ENCODE data around the gene CPA3. TPM values are rescaled to one million over a fixed set of nuclear protein-coding genes. Genes with fewer than 3 reads are reported as not detected.

CPA3 gene
- total and polyA plus RNA-seq, 2 donors (not counting 1 experiment from before 2014, with no cell fraction given), result 0.17 TPM; not detected in 1

DNA sequence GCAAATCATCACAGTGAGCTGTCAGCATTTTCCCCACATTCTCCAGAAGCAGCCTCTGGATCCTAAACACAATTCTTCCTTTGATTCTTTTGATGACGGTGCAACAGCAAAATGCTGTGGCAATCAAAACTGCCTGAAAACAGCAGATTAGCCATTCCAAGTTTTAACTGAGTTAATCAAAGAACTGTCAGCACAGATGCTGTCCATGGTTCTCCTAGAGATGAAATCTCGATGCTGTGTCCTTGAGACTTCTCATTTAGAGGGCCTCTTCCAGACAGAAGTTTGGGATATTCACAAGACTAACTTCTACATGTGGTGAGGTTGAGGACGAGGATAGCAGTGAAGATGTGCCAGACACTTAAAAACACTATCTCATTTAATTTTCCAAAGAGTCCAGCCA is 75.9 kb downstream of the CPA3 start:
- DNase-seq (ENCODE audit: low read depth in 2 of 2), result no peak
- no peaks in the 10 kb centered on the region for H3K9me3 ChIP-seq (ENCODE audit: control insufficient read depth, insufficient read depth, low read depth, low read length)
- H3K27ac ChIP-seq (ENCODE audit: insufficient read depth, low read length), result no peak overlapping the region
- H3K4me2 ChIP-seq (ENCODE audit: extremely low read depth, insufficient read depth, low read length), result no peak overlapping the region
- no peaks in the 10 kb centered on the region for H3K36me3 ChIP-seq (ENCODE audit: control insufficient read depth, insufficient read depth, low read length)
- H3K27me3 ChIP-seq (ENCODE audit: control insufficient read depth, insufficient read depth, low read length), result no peaks in the 10 kb centered on the region
- H3K4me1 ChIP-seq (ENCODE audit: control insufficient read depth, extremely low read depth, insufficient read depth, low read length), result no peaks in the 10 kb centered on the region
- H4K20me1 ChIP-seq (ENCODE audit: control insufficient read depth, extremely low read depth, insufficient read depth, low read length), result no peaks in the 10 kb centered on the region
- H2AFZ ChIP-seq (ENCODE audit: low read length), result no peak overlapping the region
- H3K9ac ChIP-seq (ENCODE audit: insufficient read depth, low read length), result no peak overlapping the region
- TF ChIP-seq EZH2 (IDR thresholded peaks at IDR 0.05; ENCODE audit: low read length, missing control alignments) (no peak), CTCF (conservative IDR thresholded peaks at IDR 0.05 in 1 of 2, IDR thresholded peaks at IDR 0.05 in 1 of 2; ENCODE audit: low read depth in 1 of 2, low read length in 2 of 2) (no peak)
- H3K4me3 ChIP-seq (replicated peaks in 1 of 4; ENCODE audit: control extremely low read depth in 1 of 4, insufficient read depth in 1 of 4, low read depth in 3 of 4, low read length in 4 of 4), result no peak overlapping the region
- H3K79me2 ChIP-seq (ENCODE audit: control insufficient read depth, insufficient read depth, low read length), result no peaks in the 10 kb centered on the region

DNA sequence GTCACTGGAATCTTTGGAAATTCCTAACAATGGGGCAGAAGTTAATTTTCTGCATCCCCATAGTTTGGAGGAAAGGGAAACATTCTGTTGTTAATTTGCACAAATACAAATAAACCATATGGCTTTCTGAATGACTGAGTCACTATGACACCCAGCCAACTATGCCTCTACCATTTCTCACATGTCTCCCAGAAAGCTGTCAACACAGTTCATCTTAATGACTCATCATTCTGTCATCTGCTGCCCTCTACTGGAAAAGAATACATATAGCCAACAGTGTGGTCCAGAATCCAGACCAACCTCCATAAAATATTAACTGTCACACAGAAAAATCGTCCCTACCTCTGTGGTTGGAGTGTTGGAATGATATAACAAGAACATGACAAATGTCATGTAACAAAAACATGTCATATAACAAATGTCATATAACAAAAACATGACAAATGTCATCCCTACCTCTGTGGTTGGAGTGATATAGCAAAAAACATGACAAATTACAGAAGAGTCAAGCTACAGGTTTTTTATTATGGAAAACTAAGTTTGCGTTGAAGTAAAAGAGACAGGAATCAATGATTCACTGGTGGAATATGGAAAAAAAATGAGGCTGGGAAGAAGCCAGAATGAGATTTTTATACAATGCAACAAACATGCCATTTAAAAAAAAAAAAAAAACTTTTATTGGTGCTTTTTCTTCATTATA is 78.6 kb downstream of the CPA3 start:
- TF ChIP-seq CTCF (conservative IDR thresholded peaks at IDR 0.05 in 1 of 2, IDR thresholded peaks at IDR 0.05 in 1 of 2; ENCODE audit: low read depth in 1 of 2, low read length in 2 of 2) (peak; percentile 63 to 68), EZH2 (IDR thresholded peaks at IDR 0.05; ENCODE audit: low read length, missing control alignments) (no peak)
- no peaks in the 10 kb centered on the region for H3K9me3 ChIP-seq (ENCODE audit: control insufficient read depth, insufficient read depth, low read depth, low read length)
- no peak overlapping the region for H3K4me3 ChIP-seq (replicated peaks in 1 of 4; ENCODE audit: control extremely low read depth in 1 of 4, insufficient read depth in 1 of 4, low read depth in 3 of 4, low read length in 4 of 4)
- H2AFZ ChIP-seq (ENCODE audit: low read length), result no peak overlapping the region
- DNase-seq (ENCODE audit: low read depth in 2 of 2), result peak; percentile 81 to 91
- H3K4me1 ChIP-seq (ENCODE audit: control insufficient read depth, extremely low read depth, insufficient read depth, low read length), result no peaks in the 10 kb centered on the region
- no peak overlapping the region for H3K27ac ChIP-seq (ENCODE audit: insufficient read depth, low read length)
- no peaks in the 10 kb centered on the region for H4K20me1 ChIP-seq (ENCODE audit: control insufficient read depth, extremely low read depth, insufficient read depth, low read length)
- H3K36me3 ChIP-seq (ENCODE audit: control insufficient read depth, insufficient read depth, low read length), result no peaks in the 10 kb centered on the region
- H3K79me2 ChIP-seq (ENCODE audit: control insufficient read depth, insufficient read depth, low read length), result no peaks in the 10 kb centered on the region
- no peaks in the 10 kb centered on the region for H3K27me3 ChIP-seq (ENCODE audit: control insufficient read depth, insufficient read depth, low read length)
- H3K4me2 ChIP-seq (ENCODE audit: extremely low read depth, insufficient read depth, low read length), result no peak overlapping the region
- H3K9ac ChIP-seq (ENCODE audit: insufficient read depth, low read length), result no peak overlapping the region

GRCh38 chr3:148945116-148945515 is 80.0 kb downstream of the CPA3 start:
- Histone ChIP-seq H3K36me3 (ENCODE audit: control insufficient read depth, insufficient read depth, low read length) (no peaks in the 10 kb centered on the region), H3K4me1 (ENCODE audit: control insufficient read depth, extremely low read depth, insufficient read depth, low read length) (no peaks in the 10 kb centered on the region), H4K20me1 (ENCODE audit: control insufficient read depth, extremely low read depth, insufficient read depth, low read length) (no peaks in the 10 kb centered on the region), H3K9ac (ENCODE audit: insufficient read depth, low read length) (no peak overlapping the region), H3K27ac (ENCODE audit: insufficient read depth, low read length) (no peak overlapping the region), H3K4me3 (replicated peaks in 1 of 4; ENCODE audit: control extremely low read depth in 1 of 4, insufficient read depth in 1 of 4, low read depth in 3 of 4, low read length in 4 of 4) (no peak overlapping the region), H2AFZ (ENCODE audit: low read length) (no peak overlapping the region), H3K9me3 (ENCODE audit: control insufficient read depth, insufficient read depth, low read depth, low read length) (no peaks in the 10 kb centered on the region), H3K4me2 (ENCODE audit: extremely low read depth, insufficient read depth, low read length) (no peak overlapping the region), H3K79me2 (ENCODE audit: control insufficient read depth, insufficient read depth, low read length) (no peaks in the 10 kb centered on the region), H3K27me3 (ENCODE audit: control insufficient read depth, insufficient read depth, low read length) (no peaks in the 10 kb centered on the region)
- TF ChIP-seq CTCF (conservative IDR thresholded peaks at IDR 0.05 in 1 of 2, IDR thresholded peaks at IDR 0.05 in 1 of 2; ENCODE audit: low read depth in 1 of 2, low read length in 2 of 2) (no peak), EZH2 (IDR thresholded peaks at IDR 0.05; ENCODE audit: low read length, missing control alignments) (no peak)
- no peak for DNase-seq (ENCODE audit: low read depth in 2 of 2)

Other genes with a start within 250 kb of the CPA3 start
- 1.2 and 1.5 TPM in 2 replicates for gene AGTR1, start 167.4 kb upstream of the CPA3 start, total RNA-seq
- 1.6 and 3.9 TPM in 2 replicates for gene AGTR1, start 167.4 kb upstream of the CPA3 start, polyA plus RNA-seq
- under 0.01 TPM in 1 of 2 replicates, not detected in the other for gene CPB1, start 37.5 kb upstream of the CPA3 start, total RNA-seq
- gene CPB1, start 37.5 kb upstream of the CPA3 start, polyA plus RNA-seq, result 0.07 TPM in 1 of 2 replicates, not detected in the other
- gene GYG1, start 126.2 kb downstream of the CPA3 start, total RNA-seq, result 43.1 and 71.5 TPM in 2 replicates
- 88.5 and 224 TPM in 2 replicates for gene GYG1, start 126.2 kb downstream of the CPA3 start, polyA plus RNA-seq
- 51.4 and 67.2 TPM in 2 replicates for gene HLTF, start 221.2 kb downstream of the CPA3 start, total RNA-seq
- gene HLTF, start 221.2 kb downstream of the CPA3 start, polyA plus RNA-seq, result 17.1 and 22.1 TPM in 2 replicates